SJCRH30 (cell line): ENCODE measurements around the gene LHFPL5. TPM values are rescaled to one million over a fixed set of nuclear protein-coding genes. Genes with fewer than 3 reads are reported as not detected.

Source experiments
- DNase-seq, 2 experiments: peaks; one replicate each; pipeline ENCODE4 v3.0.0-alpha.2; 2015 to 2020
- H3K27ac ChIP-seq: fragments of 250-450 bp; sonication (Bioruptor Pico); 2 replicates; pipeline ENCODE4 v1.5.1; 2020; ENCODE audit warnings: mild to moderate bottlenecking, moderate library complexity
- H3K27me3 ChIP-seq: fragments of 250-450 bp; sonication (Bioruptor Pico); 2 replicates; pipeline ENCODE4 v1.5.1; 2020; ENCODE audit warnings: mild to moderate bottlenecking, moderate library complexity
- H3K36me3 ChIP-seq: fragments of 250-450 bp; sonication (Bioruptor Pico); 2 replicates; pipeline ENCODE4 v1.5.1; 2020; ENCODE audit warnings: mild to moderate bottlenecking, moderate library complexity
- H3K4me1 ChIP-seq: fragments of 250-450 bp; sonication (Bioruptor Pico); 2 replicates; pipeline ENCODE4 v1.5.1; 2020; ENCODE audit warnings: mild to moderate bottlenecking, moderate library complexity
- H3K4me3 ChIP-seq: fragments of 250-450 bp; sonication (Bioruptor Pico); 2 replicates; pipeline ENCODE4 v1.5.1; 2020; ENCODE audit warnings: mild to moderate bottlenecking, moderate library complexity
- H3K9me3 ChIP-seq: fragments of 250-450 bp; sonication (Bioruptor Pico); replicated peaks from 2 replicates; pipeline ENCODE4 v1.5.1; 2020; ENCODE audit warnings: mild to moderate bottlenecking, moderate library complexity
- total RNA-seq: library from RNA; depleted of rRNA; stranded (reverse); fragments of >200 nt; shearing (Covaris generic); gene quantifications from 2 replicates; pipeline ENCODE4 v1.2.3, GENCODE V29; 2014

LHFPL5 gene
- total RNA-seq, 1 experiment from 2014 or later: 0.08 TPM

DNA sequence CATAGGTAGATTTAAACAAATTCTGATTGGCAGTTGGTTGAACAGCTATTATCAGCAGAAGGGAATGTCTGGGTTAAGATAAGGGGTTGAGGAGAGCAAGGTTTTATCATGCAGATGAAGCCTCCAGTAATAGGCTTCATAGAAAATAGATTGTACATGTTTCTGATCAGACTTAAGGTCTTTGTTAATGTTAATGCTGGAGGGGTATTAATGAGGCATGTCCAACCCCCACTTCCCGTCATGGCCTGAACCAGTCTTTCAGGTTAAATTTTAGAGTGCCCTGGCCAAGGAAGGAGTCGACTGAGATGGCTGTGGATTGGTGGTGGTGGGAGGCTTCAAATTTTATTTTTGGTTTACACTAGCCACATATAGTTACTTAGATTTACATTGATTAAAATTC lies 21.0 kb upstream of the LHFPL5 start:
- H3K4me3 ChIP-seq: no peak overlapping the region
- no peak overlapping the region for H3K27ac ChIP-seq
- no peaks in the 10 kb centered on the region for H3K9me3 ChIP-seq
- no peaks in the 10 kb centered on the region for H3K36me3 ChIP-seq
- no peaks in the 10 kb centered on the region for H3K4me1 ChIP-seq
- no peak for DNase-seq
- peaks cover 7% of the 10 kb centered on the region for H3K27me3 ChIP-seq

DNA sequence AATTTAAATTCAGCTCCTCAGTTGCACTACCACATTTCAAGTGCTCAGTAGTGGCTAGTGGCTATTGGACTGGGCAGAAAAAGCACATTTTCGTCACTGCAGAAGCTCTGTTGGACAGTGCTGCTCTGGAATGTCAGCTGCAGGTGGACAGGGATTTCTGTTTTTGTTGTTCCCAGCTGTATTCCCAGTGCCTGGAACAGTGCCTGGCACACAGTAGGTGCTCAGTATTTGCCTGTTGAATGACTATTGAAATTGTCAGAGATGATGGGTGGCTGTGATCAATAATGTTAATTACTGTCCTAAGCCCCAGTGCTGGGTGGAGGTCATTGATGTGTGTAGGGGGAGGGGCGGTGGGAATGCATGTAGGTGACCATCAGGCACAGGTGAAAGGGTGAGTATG lies 18.9 kb upstream of the LHFPL5 start:
- H3K27me3 ChIP-seq: peaks cover 7% of the 10 kb centered on the region
- DNase-seq: no peak

DNA sequence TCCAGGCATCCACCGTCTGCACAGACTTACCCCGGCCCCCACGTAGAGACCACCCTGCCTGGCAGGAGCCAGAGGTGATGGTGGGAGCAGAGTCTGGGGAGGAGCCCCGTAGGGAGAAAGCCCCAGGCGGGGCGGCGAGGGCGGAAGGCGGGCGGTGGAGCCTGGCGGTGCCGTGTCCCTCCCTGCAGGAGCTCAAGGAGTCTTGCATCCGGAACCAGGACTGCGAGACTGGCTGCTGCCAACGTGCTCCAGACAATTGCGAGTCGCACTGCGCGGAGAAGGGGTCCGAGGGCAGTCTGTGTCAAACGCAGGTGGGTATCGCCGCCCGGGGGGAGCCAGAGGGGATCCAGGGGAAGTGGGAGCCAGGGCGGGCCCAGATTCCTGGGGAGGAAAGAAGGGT lies 18.3 kb upstream of the LHFPL5 start:
- peaks cover 7% of the 10 kb centered on the region for H3K27me3 ChIP-seq
- H3K36me3 ChIP-seq: no peaks in the 10 kb centered on the region
- H3K9me3 ChIP-seq: no peaks in the 10 kb centered on the region
- no peak overlapping the region for H3K4me3 ChIP-seq
- no peaks in the 10 kb centered on the region for H3K4me1 ChIP-seq
- DNase-seq: no peak
- no peak overlapping the region for H3K27ac ChIP-seq

More for the DNA sequence above, 18.9 kb upstream of the LHFPL5 start:
- no peak overlapping the region for H3K27ac ChIP-seq
- H3K36me3 ChIP-seq: no peaks in the 10 kb centered on the region
- H3K4me1 ChIP-seq: no peaks in the 10 kb centered on the region
- no peak overlapping the region for H3K4me3 ChIP-seq
- H3K9me3 ChIP-seq: no peaks in the 10 kb centered on the region

DNA sequence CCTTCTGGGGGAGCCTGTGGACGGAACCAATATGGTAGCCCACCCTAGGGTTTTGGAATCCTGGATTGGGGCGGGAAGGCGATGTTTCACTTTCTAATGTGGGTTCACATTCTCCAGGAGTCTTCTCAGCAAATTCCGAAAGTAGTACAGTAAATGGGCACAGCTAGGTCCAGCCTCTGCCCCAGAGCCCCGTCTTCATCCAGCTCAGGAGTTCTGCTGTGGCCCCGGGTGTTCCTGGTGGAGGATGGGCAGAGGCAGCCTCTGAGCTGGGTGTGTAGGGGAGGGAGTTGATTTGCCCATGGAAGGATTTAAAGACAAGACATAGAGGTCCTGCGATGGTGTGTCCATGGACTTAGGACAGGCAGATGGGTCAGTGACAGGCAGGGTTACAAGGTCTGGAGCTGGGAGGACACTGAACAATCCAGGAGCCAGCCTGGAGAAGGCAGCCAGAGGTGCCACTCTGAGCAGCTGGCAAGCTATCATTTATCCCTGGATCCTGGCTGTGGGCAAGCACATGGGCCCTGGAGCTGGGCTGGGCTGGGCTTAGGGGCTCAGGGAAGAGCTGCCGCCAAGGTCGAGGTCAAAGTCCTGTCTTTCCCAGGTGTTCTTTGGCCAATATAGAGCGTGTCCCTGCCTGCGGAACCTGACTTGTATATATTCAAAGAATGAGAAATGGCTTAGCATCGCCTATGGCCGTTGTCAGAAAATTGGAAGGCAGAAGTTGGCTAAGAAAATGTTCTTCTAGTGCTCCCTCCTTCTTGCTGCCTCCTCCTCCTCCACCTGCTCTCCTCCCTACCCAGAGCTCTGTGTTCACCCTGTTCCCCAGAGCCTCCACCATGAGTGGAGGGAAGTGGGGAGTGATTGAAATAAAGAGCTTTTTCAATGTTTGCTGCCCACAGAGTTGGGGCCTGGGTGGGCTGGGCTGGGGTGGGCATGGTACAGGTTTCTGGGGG lies 17.6 kb upstream of the LHFPL5 start:
- peaks cover 7% of the 10 kb centered on the region for H3K27me3 ChIP-seq
- no peaks in the 10 kb centered on the region for H3K9me3 ChIP-seq
- H3K4me3 ChIP-seq: no peak overlapping the region
- no peaks in the 10 kb centered on the region for H3K4me1 ChIP-seq
- no peaks in the 10 kb centered on the region for H3K36me3 ChIP-seq
- no peak for DNase-seq
- H3K27ac ChIP-seq: no peak overlapping the region

DNA sequence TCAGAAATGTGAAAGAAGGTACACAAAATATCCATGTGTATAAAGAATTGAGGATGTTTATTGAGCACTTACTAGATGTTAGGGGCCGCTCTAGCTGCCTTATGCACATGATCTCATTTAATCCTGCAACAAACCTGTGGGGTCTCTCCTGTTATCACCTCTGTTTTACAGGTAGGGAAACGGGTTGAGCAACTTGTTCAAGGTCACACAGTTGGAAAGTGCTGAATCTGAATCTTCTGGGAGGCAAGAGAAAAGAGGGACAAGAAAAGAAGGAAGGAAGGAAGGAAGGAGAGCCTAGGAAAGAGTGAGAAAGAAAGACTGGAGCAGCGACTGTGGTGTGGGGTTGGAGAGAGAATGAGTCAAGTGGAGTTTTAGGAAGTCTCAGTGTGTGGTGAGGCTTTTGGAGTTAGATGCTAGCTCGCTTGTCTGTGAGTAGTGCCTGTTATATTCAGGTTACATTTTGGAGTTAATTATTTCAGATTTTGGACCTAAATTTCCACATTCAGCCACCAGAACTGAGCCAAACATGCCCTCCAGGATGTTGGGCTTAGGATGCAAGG lies 16.6 kb upstream of the LHFPL5 start:
- peaks cover 7% of the 10 kb centered on the region for H3K27me3 ChIP-seq

DNA sequence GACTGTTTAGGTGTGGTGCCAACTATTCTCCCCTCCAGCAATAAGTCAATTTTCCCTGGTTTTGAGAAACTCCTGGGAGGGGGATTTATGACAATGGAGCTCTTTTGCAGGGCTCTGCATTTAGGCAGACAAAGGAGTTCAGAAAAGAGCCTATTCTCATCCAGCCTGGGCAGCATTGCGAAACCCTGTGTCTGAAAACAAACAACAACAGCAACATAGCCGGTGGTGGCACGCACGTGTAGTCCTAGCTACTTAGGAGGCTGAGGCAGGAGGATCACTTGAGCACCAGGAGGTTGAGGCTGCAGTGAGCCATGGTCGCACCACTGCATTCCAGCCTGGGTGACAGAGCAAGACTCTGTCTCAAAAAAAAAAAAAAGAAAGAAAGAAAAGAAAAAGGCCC lies 14.5 kb upstream of the LHFPL5 start:
- DNase-seq: no peak
- Histone ChIP-seq H3K27ac (no peak overlapping the region), H3K9me3 (no peaks in the 10 kb centered on the region), H3K36me3 (no peaks in the 10 kb centered on the region), H3K4me3 (no peak overlapping the region), H3K27me3 (peaks cover 7% of the 10 kb centered on the region), H3K4me1 (no peaks in the 10 kb centered on the region)

More for the DNA sequence above, 16.6 kb upstream of the LHFPL5 start:
- no peaks in the 10 kb centered on the region for H3K9me3 ChIP-seq
- no peak for DNase-seq
- H3K27ac ChIP-seq: no peak overlapping the region
- no peaks in the 10 kb centered on the region for H3K4me1 ChIP-seq
- no peaks in the 10 kb centered on the region for H3K36me3 ChIP-seq
- H3K4me3 ChIP-seq: no peak overlapping the region

DNA sequence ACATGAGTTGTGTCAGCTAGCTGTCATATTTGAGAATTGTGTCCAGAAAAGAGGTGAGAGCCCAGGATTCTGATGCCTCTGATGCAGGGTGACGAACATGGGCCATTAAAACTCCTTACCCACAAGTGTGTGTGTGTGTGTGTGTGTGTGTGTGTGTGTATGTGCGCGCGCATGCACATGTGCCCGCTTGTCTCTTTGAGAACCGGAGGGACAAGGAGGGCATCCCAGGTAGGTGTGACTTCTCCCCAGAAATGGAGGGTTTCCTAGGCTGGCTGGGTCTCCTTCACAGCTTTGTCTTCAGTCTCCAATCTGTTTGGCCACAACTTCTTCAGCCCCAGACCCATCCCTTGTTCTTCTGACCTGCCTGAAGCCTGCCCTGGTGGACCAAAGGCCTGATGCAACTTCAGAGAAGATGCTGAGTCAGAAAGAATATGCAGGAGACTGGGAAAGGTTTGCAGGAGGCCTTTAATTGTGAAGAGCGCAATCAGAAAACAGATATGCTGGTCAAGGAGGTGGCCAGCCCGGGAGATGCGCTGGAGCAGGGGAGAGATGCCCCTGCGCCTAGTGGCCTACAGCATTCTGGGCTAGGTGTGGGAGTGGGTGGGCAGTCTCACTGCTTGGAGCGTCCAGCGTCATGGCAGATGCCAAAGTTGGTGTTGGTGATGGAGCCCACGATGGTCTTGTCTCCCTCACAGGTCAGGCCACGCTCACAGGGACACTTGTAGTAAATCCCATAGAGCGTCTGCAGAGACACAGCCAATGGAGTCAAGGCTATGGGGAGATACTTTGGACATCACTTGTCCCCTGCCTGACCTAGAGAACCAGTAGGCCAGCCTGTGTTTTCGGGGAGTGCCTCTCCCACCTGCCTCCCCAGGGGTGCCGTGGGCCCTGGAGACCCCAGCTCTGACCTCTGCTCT lies 10.4 kb upstream of the LHFPL5 start:
- Histone ChIP-seq H3K27me3 (no peaks in the 10 kb centered on the region; the same call in 1 of the 2 replicates), H3K4me3 (no peak overlapping the region), H3K4me1 (no peaks in the 10 kb centered on the region), H3K36me3 (no peaks in the 10 kb centered on the region), H3K9me3 (no peaks in the 10 kb centered on the region), H3K27ac (no peak overlapping the region)
- no peak for DNase-seq

DNA sequence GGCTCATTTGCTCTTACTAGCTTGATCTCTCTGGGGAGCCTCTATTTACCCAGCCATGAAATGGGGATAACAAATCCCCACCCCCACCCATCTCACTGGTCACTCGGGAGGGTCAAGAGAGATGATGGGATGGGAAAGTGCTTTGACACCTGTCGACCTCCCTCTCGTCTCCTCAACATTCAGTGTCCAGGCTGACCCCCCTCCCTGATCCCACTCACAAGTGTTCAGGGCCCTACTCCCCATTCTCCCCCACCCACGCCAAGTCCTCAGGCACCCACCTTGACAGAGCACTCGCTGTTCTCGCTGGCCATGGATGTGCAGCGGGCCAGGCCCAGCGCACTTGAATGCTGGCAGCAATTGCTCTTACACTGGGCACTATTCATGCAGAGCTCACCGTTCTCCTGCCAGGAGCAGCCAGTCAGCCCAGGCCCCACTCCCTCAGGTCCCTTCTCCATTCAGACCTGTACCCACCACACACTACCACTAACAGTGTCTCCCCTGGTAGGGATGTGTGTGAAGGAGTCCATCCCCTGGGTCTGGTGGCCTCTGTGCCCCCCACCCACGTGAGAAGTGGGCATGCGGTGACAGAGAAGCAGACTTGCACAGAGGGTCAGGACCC lies 9.6 kb upstream of the LHFPL5 start:
- no peaks in the 10 kb centered on the region for H3K9me3 ChIP-seq
- no peaks in the 10 kb centered on the region for H3K27me3 ChIP-seq
- no peak overlapping the region for H3K27ac ChIP-seq
- no peak for DNase-seq
- no peak overlapping the region for H3K4me3 ChIP-seq
- no peaks in the 10 kb centered on the region for H3K4me1 ChIP-seq
- no peaks in the 10 kb centered on the region for H3K36me3 ChIP-seq

DNA sequence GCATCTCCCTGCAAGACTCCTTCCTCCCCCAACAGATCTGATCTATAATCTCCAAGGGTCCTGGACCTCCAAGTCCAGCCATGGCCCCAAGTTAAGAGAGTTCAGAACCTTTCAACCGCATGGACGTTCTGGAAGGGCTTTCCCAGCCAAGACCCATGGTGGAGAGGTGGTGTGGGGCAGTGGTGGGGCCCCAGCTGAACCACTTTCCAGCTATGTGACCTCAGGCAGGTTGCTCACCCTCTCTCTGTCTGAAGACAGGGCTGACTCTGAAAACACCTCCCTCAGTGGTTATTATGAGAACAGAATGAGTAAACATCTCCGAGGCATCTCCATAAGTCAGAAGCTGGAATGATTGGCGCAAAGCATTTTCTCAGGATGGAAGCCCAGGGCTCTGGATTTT lies 8.9 kb upstream of the LHFPL5 start:
- Histone ChIP-seq H3K27me3 (no peaks in the 10 kb centered on the region), H3K36me3 (no peaks in the 10 kb centered on the region), H3K4me1 (no peaks in the 10 kb centered on the region), H3K9me3 (no peaks in the 10 kb centered on the region), H3K4me3 (no peak overlapping the region), H3K27ac (no peak overlapping the region)
- DNase-seq: no peak

DNA sequence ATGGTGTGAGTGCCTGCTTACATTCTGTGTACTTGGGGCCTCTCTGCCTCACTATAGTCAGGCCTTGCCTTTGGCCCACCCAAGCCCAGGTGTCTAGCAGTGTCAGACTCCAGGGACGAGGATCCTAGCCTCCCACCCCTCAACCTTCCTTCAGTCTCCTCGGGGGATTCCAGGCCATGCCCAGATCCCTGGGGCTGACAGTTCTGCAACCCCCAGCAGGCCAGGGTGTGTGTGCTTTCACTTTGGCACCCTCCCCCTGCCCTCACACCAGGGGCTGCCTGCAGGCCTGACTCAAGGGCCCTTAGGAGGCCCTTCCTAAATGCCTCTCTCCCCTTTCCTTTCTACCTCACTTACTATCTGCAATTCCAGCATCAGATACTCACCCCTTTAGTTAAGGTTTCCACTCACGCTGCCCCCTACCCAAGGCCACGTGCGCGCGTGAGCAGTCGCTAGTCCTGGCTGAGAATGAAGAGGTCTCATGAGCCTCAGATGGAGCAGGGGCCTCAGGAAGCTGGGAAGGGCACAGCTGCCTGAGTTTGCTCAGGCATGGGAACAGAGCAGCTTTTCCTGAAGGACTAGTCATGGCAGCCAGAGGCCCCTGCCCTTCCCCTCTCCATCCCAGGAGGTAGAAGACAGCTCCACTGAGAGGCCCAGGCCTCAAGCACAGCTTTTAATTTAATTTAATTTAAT lies 7.2 kb upstream of the LHFPL5 start:
- Histone ChIP-seq H3K36me3 (no peaks in the 10 kb centered on the region), H3K27me3 (no peaks in the 10 kb centered on the region)
- DNase-seq: no peak

DNA sequence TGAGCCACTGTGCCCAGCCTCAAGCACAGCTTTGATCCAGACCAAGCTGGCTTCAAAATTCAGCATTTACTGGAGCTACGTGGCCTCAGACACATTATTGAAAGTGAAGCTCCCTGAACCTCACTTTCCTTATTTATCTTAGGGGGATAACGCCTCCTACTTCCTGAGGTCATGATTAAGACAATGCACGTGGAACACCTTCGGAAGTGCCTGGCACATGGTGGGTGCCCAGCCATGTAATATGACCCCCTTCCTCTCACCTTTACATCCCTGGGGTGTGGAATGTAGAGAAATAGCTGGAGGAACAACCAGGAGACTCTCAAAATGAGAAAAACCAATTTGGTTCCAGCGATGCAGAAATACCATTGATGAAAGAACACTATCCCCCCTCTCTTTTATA lies 6.4 kb upstream of the LHFPL5 start:
- DNase-seq: no peak
- Histone ChIP-seq H3K4me3 (no peak overlapping the region), H3K27me3 (no peaks in the 10 kb centered on the region), H3K36me3 (no peaks in the 10 kb centered on the region), H3K4me1 (no peaks in the 10 kb centered on the region), H3K9me3 (no peaks in the 10 kb centered on the region), H3K27ac (no peak overlapping the region)

More for the DNA sequence above, 7.2 kb upstream of the LHFPL5 start:
- H3K4me1 ChIP-seq: no peaks in the 10 kb centered on the region
- no peak overlapping the region for H3K4me3 ChIP-seq
- no peak overlapping the region for H3K27ac ChIP-seq
- no peaks in the 10 kb centered on the region for H3K9me3 ChIP-seq

DNA sequence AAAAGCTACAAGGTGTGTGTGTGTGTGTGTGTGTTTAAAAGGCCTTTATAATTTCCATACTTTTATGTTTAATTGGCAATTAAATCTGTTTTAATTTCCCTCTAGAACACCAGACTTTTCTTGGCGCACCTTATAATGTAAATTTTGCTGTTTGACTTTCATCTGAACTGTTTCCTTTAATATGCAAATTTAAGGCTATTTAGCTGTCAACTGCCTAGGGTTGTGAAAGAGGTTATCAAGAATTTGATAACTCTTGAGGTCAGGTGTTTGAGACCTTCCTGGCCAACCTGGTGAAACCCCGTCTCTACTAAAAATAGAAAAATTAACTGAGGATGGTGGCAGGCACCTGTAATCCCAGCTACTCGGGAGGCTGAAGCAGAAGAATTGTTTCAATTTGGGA lies 4.0 kb upstream of the LHFPL5 start:
- no peaks in the 10 kb centered on the region for H3K4me1 ChIP-seq
- no peak overlapping the region for H3K27ac ChIP-seq
- no peak for DNase-seq
- H3K4me3 ChIP-seq: no peak overlapping the region
- H3K36me3 ChIP-seq: no peaks in the 10 kb centered on the region
- no peaks in the 10 kb centered on the region for H3K27me3 ChIP-seq
- no peaks in the 10 kb centered on the region for H3K9me3 ChIP-seq

DNA sequence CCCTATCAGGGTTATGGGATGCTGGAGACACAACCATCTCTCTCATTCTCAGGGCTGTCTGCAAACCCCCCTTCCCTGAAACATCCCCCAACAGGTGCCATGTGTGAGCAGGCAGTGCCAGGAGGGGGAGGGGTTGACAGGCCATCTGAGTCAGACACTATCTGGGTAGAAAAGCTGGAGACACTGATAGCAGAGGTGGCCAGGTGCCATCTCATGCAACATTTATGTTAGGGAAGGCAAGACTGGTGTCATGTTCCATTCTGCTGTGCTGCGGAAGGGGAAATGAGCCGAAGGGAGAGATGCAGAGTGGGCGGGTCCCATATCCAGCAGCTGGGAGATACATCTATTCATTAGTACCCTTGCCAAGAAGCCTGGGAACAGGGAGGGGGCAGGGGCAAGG lies 3.5 kb downstream of the LHFPL5 start:
- no peaks in the 10 kb centered on the region for H3K36me3 ChIP-seq
- H3K4me3 ChIP-seq: no peak overlapping the region
- no peaks in the 10 kb centered on the region for H3K9me3 ChIP-seq
- no peaks in the 10 kb centered on the region for H3K27me3 ChIP-seq
- H3K27ac ChIP-seq: no peak overlapping the region
- peaks cover 2% of the 10 kb centered on the region; the same call in 1 of the 2 replicates for H3K4me1 ChIP-seq
- DNase-seq: peak; percentile 66 to 77

DNA sequence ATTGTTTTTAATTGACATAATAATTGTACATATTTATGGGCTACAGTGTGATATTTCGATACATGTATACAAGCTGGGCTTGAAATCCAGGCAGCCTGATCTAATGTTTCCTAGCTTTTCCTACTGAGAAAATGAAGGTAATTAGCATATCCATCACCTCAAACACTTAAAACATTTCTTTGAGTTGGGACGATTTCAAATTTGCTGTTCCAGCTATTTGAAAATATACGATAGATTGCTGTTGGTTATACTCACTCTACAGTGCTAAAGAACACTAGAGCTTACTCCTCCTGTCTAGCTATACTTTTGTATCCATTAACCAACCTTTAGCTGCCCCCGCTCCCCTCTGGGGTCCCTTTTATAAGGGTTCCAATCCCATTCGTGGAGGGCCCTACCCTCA lies 4.7 kb downstream of the LHFPL5 start:
- H3K9me3 ChIP-seq: no peaks in the 10 kb centered on the region
- H3K36me3 ChIP-seq: no peaks in the 10 kb centered on the region
- peaks cover 2% of the 10 kb centered on the region; the same call in 1 of the 2 replicates for H3K4me1 ChIP-seq
- no peaks in the 10 kb centered on the region for H3K27me3 ChIP-seq
- DNase-seq: no peak
- H3K4me3 ChIP-seq: no peak overlapping the region
- H3K27ac ChIP-seq: no peak overlapping the region
